ENCODE data around the gene DNAJC16.
"Not testable (repeated sequence)": the region's sequence is repeated elsewhere in the genome, so short reads cannot be mapped to it uniquely, and the experiment has no call there.

The DNAJC16 gene

GRCh38 chr1:15526490-15527339, at the start of gene DNAJC16:
Gene DNAJC16 (plus strand): TSS chr1:15526848. CDS start chr1:15529106, 2,258 bp downstream.
- DNase-seq (ENCODE audit: low read depth), result peak; percentile 100
- peak; percentile 39 for TF ChIP-seq CTCF (IDR thresholded peaks at IDR 0.05; ENCODE audit: low read depth, low read length, missing control alignments)
- peak within 1 kb of the TSS; percentile 84 for H3K4me3 ChIP-seq (ENCODE audit: low read depth, low read length)

- TF ChIP-seq CTCF (IDR thresholded peaks at IDR 0.05; ENCODE audit: low read depth, low read length, missing control alignments), result no peak
Observed at GRCh38 chr1:15476927-15477326, 49.7 kb upstream of the DNAJC16 start.

GRCh38 chr1:15477646-15478212, 48.9 kb upstream of the DNAJC16 start:
- TF ChIP-seq CTCF (IDR thresholded peaks at IDR 0.05; ENCODE audit: low read depth, low read length, missing control alignments), result no peak
- DNase-seq (ENCODE audit: low read depth), result no peak
- H3K4me3 ChIP-seq (ENCODE audit: low read depth, low read length), result no peak overlapping the region

More at GRCh38 chr1:15476927-15477326, 49.7 kb upstream of the DNAJC16 start:
- DNase-seq (ENCODE audit: low read depth), result no peak
- H3K4me3 ChIP-seq (ENCODE audit: low read depth, low read length), result no peak overlapping the region

- no peak for TF ChIP-seq CTCF (IDR thresholded peaks at IDR 0.05; ENCODE audit: low read depth, low read length, missing control alignments)
- H3K4me3 ChIP-seq (ENCODE audit: low read depth, low read length), result no peak overlapping the region
- no peak for DNase-seq (ENCODE audit: low read depth)
Observed at GRCh38 chr1:15479654-15480347, 46.8 kb upstream of the DNAJC16 start.

DNA sequence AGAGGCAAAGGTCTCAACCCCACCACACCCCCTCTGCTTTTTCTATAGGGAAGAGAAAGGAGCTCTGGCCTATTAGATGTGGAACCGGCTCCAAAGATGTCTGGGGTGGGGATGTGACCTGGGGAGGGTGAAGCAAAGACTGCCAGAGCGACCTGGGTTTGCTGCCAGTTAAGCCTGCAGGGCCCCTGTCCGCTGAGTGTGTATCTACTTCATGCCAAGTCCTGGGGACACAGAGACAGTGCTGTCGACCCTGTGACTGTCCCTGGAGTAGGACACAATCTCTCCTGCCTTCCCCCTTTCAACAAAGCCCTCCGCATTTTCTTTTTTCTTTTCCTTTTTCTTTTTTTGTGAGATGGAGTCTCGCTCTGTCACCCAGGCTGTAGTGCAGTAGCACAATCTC, 44.2 kb upstream of the DNAJC16 start:
- DNase-seq (ENCODE audit: low read depth); H3K4me3 ChIP-seq (ENCODE audit: low read depth, low read length): not testable (repeated sequence)

GRCh38 chr1:15482983-15483543, 43.6 kb upstream of the DNAJC16 start:
- not testable (repeated sequence) for DNase-seq (ENCODE audit: low read depth)

GRCh38 chr1:15483971-15484370, 42.7 kb upstream of the DNAJC16 start:
- TF ChIP-seq CTCF (IDR thresholded peaks at IDR 0.05; ENCODE audit: low read depth, low read length, missing control alignments), result no peak
- no peak for DNase-seq (ENCODE audit: low read depth)
- H3K4me3 ChIP-seq (ENCODE audit: low read depth, low read length), result no peak overlapping the region

More at GRCh38 chr1:15482983-15483543, 43.6 kb upstream of the DNAJC16 start:
- H3K4me3 ChIP-seq (ENCODE audit: low read depth, low read length), result not testable (repeated sequence)

DNA sequence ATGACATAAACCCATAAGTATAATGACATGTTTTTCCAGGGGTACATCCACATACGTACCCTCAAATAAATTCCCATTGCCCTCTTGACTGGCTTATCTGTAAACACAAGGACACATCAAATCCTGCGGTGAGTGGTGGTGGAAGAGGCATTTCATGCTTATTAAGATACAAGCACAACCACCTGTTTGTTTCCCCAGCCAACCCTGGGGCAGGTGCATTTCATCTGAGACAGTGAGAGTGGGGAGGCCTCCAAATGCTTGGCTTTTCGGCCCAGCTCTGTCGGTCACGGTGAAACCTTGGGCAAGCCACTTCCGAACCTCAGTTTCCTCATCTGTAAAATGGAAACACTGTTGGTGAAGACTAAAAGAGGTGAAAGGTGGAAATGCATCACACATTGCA, 42.2 kb upstream of the DNAJC16 start:
- not testable (repeated sequence) for DNase-seq (ENCODE audit: low read depth); H3K4me3 ChIP-seq (ENCODE audit: low read depth, low read length)

Measured in GM12864 (cell line).